Tibial nerve (tissue), 4 donors: Measurements from ENCODE around the gene MYO1D. TPM values are rescaled to one million over a fixed set of nuclear protein-coding genes. Genes with fewer than 3 reads are reported as not detected.

Experiments used
- DNase-seq, 2 donors: peaks; one replicate each; pipeline ENCODE4 v3.0.0-alpha.2; 2019; ENCODE audit warnings: low spot score in 2 of 2
- H3K27ac ChIP-seq, 4 donors: fragments of 200-600 bp; sonication (generic) in 3 of 4; one replicate each; pipeline ENCODE4 v1.5.1; 2017 to 2019; ENCODE audit warnings: mild to moderate bottlenecking in 1 of 4
- H3K27me3 ChIP-seq, 2 donors: fragments of 200-600 bp; sonication (generic) in 1 of 2; one replicate each; pipeline versions ENCODE4 v1.5.1 to v1.6.0; 2017 to 2019
- H3K36me3 ChIP-seq, 3 donors: fragments of 200-600 bp; sonication (generic); one replicate each; pipeline ENCODE4 v1.5.1; 2018 to 2019
- H3K4me1 ChIP-seq, 4 donors: fragments of 200-600 bp; sonication (generic) in 3 of 4; one replicate each; pipeline ENCODE4 v1.5.1; 2017 to 2019
- H3K4me3 ChIP-seq, 4 donors: fragments of 200-600 bp; sonication (generic) in 3 of 4; one replicate each; pipeline ENCODE4 v1.5.1; 2017 to 2019; ENCODE audit warnings: mild to moderate bottlenecking in 1 of 4, moderate library complexity in 1 of 4
- H3K9me3 ChIP-seq, 4 donors: fragments of 200-600 bp; sonication (generic) in 3 of 4; one replicate each; pipeline ENCODE4 v1.5.1; 2017 to 2019
- CTCF ChIP-seq, 5 experiments: fragments of 200-600 bp in 3 of 5; fragments of 450-650 bp in 2 of 5; sonication (generic) in 3 of 5; IDR thresholded peaks; one replicate each; pipeline ENCODE4 v1.5.1; 2016 to 2019; ENCODE audit warnings: antibody characterized with exemption in 5 of 5, mild to moderate bottlenecking in 3 of 5, moderate library complexity in 2 of 5
- EP300 ChIP-seq, 2 donors: sonication (generic); formaldehyde crosslinking; IDR thresholded peaks; one replicate each; pipeline ENCODE4 v1.6.1; 2017; ENCODE audit warnings: antibody characterized with exemption in 2 of 2, mild to moderate bottlenecking in 1 of 2
- POLR2A ChIP-seq, 2 donors: fragments of 450-650 bp; IDR thresholded peaks; one replicate each; pipeline ENCODE4 v1.6.1; 2017; ENCODE audit warnings: antibody characterized with exemption in 2 of 2, mild to moderate bottlenecking in 2 of 2, moderate library complexity in 2 of 2
- WGBS, 2 donors: methylation state at CpG; one replicate each; pipeline ENCODE4 v1.1.5; 2018; 5-methylcytosine and 5-hydroxymethylcytosine counted together
- total RNA-seq, 4 donors: library from RNA; depleted of rRNA; stranded (reverse); fragments of >200 nt; gene quantifications; one replicate each; pipeline ENCODE4 v1.1.0, GENCODE V29; 2016

The MYO1D gene
- total RNA-seq, 4 donors from 2014 or later: 28.5 to 49.6 (median 42.4) TPM

GRCh38 chr17:32784113-32784512 is 92.8 kb downstream of the MYO1D start:
- H3K4me1 ChIP-seq: no peaks in the 10 kb centered on the region
- no peak for DNase-seq
- H3K27ac ChIP-seq: no peak overlapping the region
- 69 to 75% methylated on average over 3 of the region's 3 CpGs for WGBS, 2 donors
- H3K4me3 ChIP-seq: no peak overlapping the region
- H3K36me3 ChIP-seq: no peaks in the 10 kb centered on the region
- H3K27me3 ChIP-seq: no peaks in the 10 kb centered on the region
- H3K9me3 ChIP-seq: no peaks in the 10 kb centered on the region
- TF ChIP-seq POLR2A (IDR thresholded peaks at IDR 0.05): no peak
- TF ChIP-seq EP300 (IDR thresholded peaks at IDR 0.05): no peak
- TF ChIP-seq CTCF (IDR thresholded peaks at IDR 0.05): no peak

GRCh38 chr17:32783602-32784001 is 93.3 kb downstream of the MYO1D start:
- Histone ChIP-seq H3K27me3 (no peaks in the 10 kb centered on the region), H3K27ac (no peak overlapping the region), H3K4me3 (no peak overlapping the region), H3K9me3 (no peaks in the 10 kb centered on the region), H3K36me3 (no peaks in the 10 kb centered on the region), H3K4me1 (no peaks in the 10 kb centered on the region)
- 21 to 32% methylated on average over 3 of the region's 3 CpGs for WGBS, 2 donors
- no peak for DNase-seq
- TF ChIP-seq CTCF (IDR thresholded peaks at IDR 0.05) (peak; percentile 50 to 82 (median 74)), EP300 (IDR thresholded peaks at IDR 0.05) (no peak)

GRCh38 chr17:32780721-32781120 is 96.2 kb downstream of the MYO1D start:
- Histone ChIP-seq H3K4me3 (no peak overlapping the region), H3K9me3 (no peaks in the 10 kb centered on the region), H3K27me3 (no peaks in the 10 kb centered on the region), H3K4me1 (no peaks in the 10 kb centered on the region), H3K27ac (no peak overlapping the region), H3K36me3 (no peaks in the 10 kb centered on the region)
- 68 to 70% methylated on average over 6 of the region's 6 CpGs for WGBS, 2 donors
- DNase-seq: no peak
- TF ChIP-seq CTCF (IDR thresholded peaks at IDR 0.05) (no peak), POLR2A (IDR thresholded peaks at IDR 0.05) (no peak), EP300 (IDR thresholded peaks at IDR 0.05) (no peak)

- no peak overlapping the region for H3K27ac ChIP-seq
- TF ChIP-seq CTCF (IDR thresholded peaks at IDR 0.05) (no peak), EP300 (IDR thresholded peaks at IDR 0.05) (no peak), POLR2A (IDR thresholded peaks at IDR 0.05) (no peak)
- H3K4me1 ChIP-seq: no peaks in the 10 kb centered on the region
- no peaks in the 10 kb centered on the region for H3K27me3 ChIP-seq
- H3K36me3 ChIP-seq: no peaks in the 10 kb centered on the region
- H3K9me3 ChIP-seq: no peaks in the 10 kb centered on the region
- DNase-seq: no peak
- no peak overlapping the region for H3K4me3 ChIP-seq
Observed at GRCh38 chr17:32777922-32778321, 99.0 kb downstream of the MYO1D start.

GRCh38 chr17:32777436-32777835 is 99.5 kb downstream of the MYO1D start:
- no peaks in the 10 kb centered on the region for H3K27me3 ChIP-seq
- no peaks in the 10 kb centered on the region for H3K9me3 ChIP-seq
- WGBS, 2 donors: 92 to 93% methylated on average over 14 of the region's 14 CpGs
- H3K36me3 ChIP-seq: no peaks in the 10 kb centered on the region
- H3K4me1 ChIP-seq: no peaks in the 10 kb centered on the region
- TF ChIP-seq EP300 (IDR thresholded peaks at IDR 0.05) (no peak), POLR2A (IDR thresholded peaks at IDR 0.05) (no peak), CTCF (IDR thresholded peaks at IDR 0.05) (no peak)
- H3K4me3 ChIP-seq: no peak overlapping the region
- H3K27ac ChIP-seq: no peak overlapping the region
- DNase-seq: no peak
